ENCODE data around the gene PAK5. TPM values are rescaled to one million over a fixed set of nuclear protein-coding genes. Genes with fewer than 3 reads are reported as not detected.

The PAK5 gene
- polyA plus RNA-seq, 1 of the 3 experiments (the other 2 are of a cell fraction), result 0.03 TPM

DNA sequence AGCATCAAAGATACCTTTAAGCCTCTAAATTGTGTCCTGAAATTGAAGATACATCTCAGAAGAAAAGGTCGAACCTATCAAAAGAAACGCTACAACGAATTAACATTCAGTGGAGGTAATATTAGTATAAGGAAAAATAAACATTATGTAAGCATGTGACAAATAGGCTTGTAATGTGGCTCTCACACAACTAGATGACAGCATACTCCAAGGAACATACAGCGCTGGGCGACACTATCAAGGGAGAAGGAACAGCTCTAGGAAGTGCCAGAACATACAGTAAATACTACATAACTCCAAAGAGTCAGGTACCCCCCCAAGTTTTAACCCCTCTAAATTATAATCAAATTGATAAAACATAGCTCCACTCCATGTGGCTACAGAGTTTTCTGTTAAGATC is 220.9 kb downstream of the PAK5 start:
- Histone ChIP-seq H4K20me1 (ENCODE audit: insufficient read depth) (no peaks in the 10 kb centered on the region), H3K4me2 (no peak overlapping the region), H3K9me3 (no peaks in the 10 kb centered on the region), H3K27me3 (ENCODE audit: insufficient read depth) (no peaks in the 10 kb centered on the region), H3K27ac (ENCODE audit: low read depth in 2 of 2, low read length in 1 of 2) (no peak overlapping the region), H3K9ac (no peak overlapping the region), H3K4me1 (ENCODE audit: control insufficient read depth in 1 of 2, insufficient read depth in 2 of 2, low read depth in 1 of 2, low read length in 1 of 2) (peaks cover 0 to 8% of the 10 kb centered on the region in 2 experiments; a peak in 2 of 4 replicates), H3K36me3 (replicated peaks in 1 of 2; ENCODE audit: control insufficient read depth in 1 of 2, insufficient read depth in 2 of 2, low read length in 1 of 2) (no peaks in the 10 kb centered on the region), H3K9me2 (no peaks in the 10 kb centered on the region), H3F3A (replicated peaks; ENCODE audit: insufficient read depth) (no peaks in the 10 kb centered on the region), H2AFZ (ENCODE audit: low read depth) (no peak overlapping the region), H3K4me3 (ENCODE audit: low read depth in 2 of 2, low read length in 1 of 2) (no peak overlapping the region), H3K79me2 (ENCODE audit: insufficient read depth) (no peaks in the 10 kb centered on the region)
- TF ChIP-seq TEAD4 (IDR thresholded peaks at IDR 0.05; ENCODE audit: borderline replicate concordance, insufficient read depth) (no peak), SMC3 (IDR thresholded peaks at IDR 0.05; ENCODE audit: low read depth, low read length) (peak; percentile 70), RCOR1 (IDR thresholded peaks at IDR 0.05; ENCODE audit: low read length) (no peak), RAD21 (IDR thresholded peaks at IDR 0.05; ENCODE audit: low read length) (peak; percentile 91), ELF1 (IDR thresholded peaks at IDR 0.05) (no peak)
- TF ChIP-seq, protein P1, sequence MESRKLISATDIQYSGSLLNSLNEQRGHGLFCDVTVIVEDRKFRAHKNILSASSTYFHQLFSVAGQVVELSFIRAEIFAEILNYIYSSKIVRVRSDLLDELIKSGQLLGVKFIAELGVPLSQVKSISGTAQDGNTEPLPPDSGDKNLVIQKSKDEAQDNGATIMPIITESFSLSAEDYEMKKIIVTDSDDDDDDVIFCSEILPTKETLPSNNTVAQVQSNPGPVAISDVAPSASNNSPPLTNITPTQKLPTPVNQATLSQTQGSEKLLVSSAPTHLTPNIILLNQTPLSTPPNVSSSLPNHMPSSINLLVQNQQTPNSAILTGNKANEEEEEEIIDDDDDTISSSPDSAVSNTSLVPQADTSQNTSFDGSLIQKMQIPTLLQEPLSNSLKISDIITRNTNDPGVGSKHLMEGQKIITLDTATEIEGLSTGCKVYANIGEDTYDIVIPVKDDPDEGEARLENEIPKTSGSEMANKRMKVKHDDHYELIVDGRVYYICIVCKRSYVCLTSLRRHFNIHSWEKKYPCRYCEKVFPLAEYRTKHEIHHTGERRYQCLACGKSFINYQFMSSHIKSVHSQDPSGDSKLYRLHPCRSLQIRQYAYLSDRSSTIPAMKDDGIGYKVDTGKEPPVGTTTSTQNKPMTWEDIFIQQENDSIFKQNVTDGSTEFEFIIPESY (IDR thresholded peaks at IDR 0.05; ENCODE audit: borderline replicate concordance, low read depth), result no peak
- TF ChIP-seq, protein P2, sequence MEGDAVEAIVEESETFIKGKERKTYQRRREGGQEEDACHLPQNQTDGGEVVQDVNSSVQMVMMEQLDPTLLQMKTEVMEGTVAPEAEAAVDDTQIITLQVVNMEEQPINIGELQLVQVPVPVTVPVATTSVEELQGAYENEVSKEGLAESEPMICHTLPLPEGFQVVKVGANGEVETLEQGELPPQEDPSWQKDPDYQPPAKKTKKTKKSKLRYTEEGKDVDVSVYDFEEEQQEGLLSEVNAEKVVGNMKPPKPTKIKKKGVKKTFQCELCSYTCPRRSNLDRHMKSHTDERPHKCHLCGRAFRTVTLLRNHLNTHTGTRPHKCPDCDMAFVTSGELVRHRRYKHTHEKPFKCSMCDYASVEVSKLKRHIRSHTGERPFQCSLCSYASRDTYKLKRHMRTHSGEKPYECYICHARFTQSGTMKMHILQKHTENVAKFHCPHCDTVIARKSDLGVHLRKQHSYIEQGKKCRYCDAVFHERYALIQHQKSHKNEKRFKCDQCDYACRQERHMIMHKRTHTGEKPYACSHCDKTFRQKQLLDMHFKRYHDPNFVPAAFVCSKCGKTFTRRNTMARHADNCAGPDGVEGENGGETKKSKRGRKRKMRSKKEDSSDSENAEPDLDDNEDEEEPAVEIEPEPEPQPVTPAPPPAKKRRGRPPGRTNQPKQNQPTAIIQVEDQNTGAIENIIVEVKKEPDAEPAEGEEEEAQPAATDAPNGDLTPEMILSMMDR (IDR thresholded peaks at IDR 0.05), result peak; percentile 64
- DNase-seq, result peak; percentile 34
- POLR2A ChIA-PET, result no interaction called here
- WGBS (ENCODE audit: low lambda C conversion rate), result 68% methylated on average over 5 of the region's 5 CpGs
- CTCF ChIA-PET, result interaction anchor here (0.5 to 6.8 kb wide), 89 partner anchors 7 to 1934 kb away, joined by 3 to 113 read pairs (median 5); partner anchors contain the start of genes LAMP5 and PAK5

DNA sequence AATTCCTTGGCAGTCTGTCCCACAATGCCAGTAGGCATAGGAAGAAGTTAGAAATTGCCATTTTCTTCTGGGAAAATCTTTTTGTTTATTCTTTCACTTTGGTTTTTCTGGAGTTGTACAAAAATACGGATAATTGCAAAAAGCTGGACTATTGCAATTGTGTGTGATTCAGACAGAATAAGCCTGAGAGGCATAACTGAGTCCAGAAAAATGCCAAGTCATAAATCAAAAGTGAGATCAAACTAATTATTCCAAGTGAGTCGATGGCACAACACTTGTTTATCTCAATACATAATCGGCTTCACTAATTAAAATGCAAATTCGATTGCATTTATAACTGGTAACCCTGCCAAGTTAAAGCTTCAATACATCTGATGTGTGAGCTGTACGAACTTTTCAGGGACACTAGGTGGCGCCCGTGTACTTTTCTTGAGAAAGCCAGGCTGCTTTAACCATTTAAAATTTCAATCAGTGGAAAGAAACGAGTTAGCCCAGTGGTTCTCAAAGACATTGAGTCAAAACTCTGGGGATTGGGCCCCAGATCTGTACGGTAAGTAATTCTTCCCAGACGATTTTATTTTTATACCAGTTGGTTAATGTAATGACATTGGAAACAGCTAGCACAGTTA is 221.9 kb downstream of the PAK5 start:
- POLR2A ChIA-PET, result no interaction called here
- TF ChIP-seq RAD21 (IDR thresholded peaks at IDR 0.05; ENCODE audit: low read length) (peak; percentile 94), MEF2A (IDR thresholded peaks at IDR 0.05; ENCODE audit: borderline replicate concordance, low read depth) (no peak), RCOR1 (IDR thresholded peaks at IDR 0.05; ENCODE audit: low read length) (no peak), SIN3A (IDR thresholded peaks at IDR 0.05; ENCODE audit: borderline replicate concordance, low read depth, low read length) (no peak), FOSL2 (IDR thresholded peaks at IDR 0.05; ENCODE audit: borderline replicate concordance, low read depth) (no peak), FOXJ3 (CRISPR knock-in tag; IDR thresholded peaks at IDR 0.05) (no peak), SMC3 (IDR thresholded peaks at IDR 0.05; ENCODE audit: low read depth, low read length) (peak; percentile 70)
- TF ChIP-seq, protein P3, sequence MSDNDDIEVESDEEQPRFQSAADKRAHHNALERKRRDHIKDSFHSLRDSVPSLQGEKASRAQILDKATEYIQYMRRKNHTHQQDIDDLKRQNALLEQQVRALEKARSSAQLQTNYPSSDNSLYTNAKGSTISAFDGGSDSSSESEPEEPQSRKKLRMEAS (IDR thresholded peaks at IDR 0.05; ENCODE audit: low read depth), result no peak
- TF ChIP-seq, protein P1 (IDR thresholded peaks at IDR 0.05; ENCODE audit: borderline replicate concordance, low read depth), result no peak
- TF ChIP-seq, protein P4, sequence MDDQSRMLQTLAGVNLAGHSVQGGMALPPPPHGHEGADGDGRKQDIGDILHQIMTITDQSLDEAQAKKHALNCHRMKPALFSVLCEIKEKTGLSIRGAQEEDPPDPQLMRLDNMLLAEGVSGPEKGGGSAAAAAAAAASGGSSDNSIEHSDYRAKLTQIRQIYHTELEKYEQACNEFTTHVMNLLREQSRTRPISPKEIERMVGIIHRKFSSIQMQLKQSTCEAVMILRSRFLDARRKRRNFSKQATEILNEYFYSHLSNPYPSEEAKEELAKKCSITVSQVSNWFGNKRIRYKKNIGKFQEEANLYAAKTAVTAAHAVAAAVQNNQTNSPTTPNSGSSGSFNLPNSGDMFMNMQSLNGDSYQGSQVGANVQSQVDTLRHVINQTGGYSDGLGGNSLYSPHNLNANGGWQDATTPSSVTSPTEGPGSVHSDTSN (IDR thresholded peaks at IDR 0.05), result no peak
- TF ChIP-seq, protein P2 (IDR thresholded peaks at IDR 0.05), result peak; percentile 93
- peak; percentile 52 for DNase-seq

More for the DNA sequence above, 221.9 kb downstream of the PAK5 start:
- H3K79me2 ChIP-seq (ENCODE audit: insufficient read depth), result no peaks in the 10 kb centered on the region
- no peak overlapping the region for H3K27ac ChIP-seq (ENCODE audit: low read depth in 2 of 2, low read length in 1 of 2)
- WGBS (ENCODE audit: low lambda C conversion rate), result 2% methylated on average over 10 of the region's 10 CpGs
- no peaks in the 10 kb centered on the region for H3K27me3 ChIP-seq (ENCODE audit: insufficient read depth)
- H3K4me1 ChIP-seq (ENCODE audit: control insufficient read depth in 1 of 2, insufficient read depth in 2 of 2, low read depth in 1 of 2, low read length in 1 of 2), result peaks cover 0 to 8% of the 10 kb centered on the region in 2 experiments; a peak in 2 of 4 replicates
- no peaks in the 10 kb centered on the region for H3K36me3 ChIP-seq (replicated peaks in 1 of 2; ENCODE audit: control insufficient read depth in 1 of 2, insufficient read depth in 2 of 2, low read length in 1 of 2)
- no peak overlapping the region for H2AFZ ChIP-seq (ENCODE audit: low read depth)
- no peaks in the 10 kb centered on the region for H3K9me3 ChIP-seq
- H4K20me1 ChIP-seq (ENCODE audit: insufficient read depth), result no peaks in the 10 kb centered on the region
- CTCF ChIA-PET, result interaction anchor here (0.6 to 6.8 kb wide), 98 partner anchors 8 to 1935 kb away, joined by 3 to 113 read pairs (median 4); partner anchors contain the start of genes LAMP5 and PAK5
- H3K4me3 ChIP-seq (ENCODE audit: low read depth in 2 of 2, low read length in 1 of 2), result peak overlapping the region in 1 of 2 experiments; percentile 13; a peak in 1 of 4 replicates
- H3K9ac ChIP-seq, result no peak overlapping the region
- no peaks in the 10 kb centered on the region for H3F3A ChIP-seq (replicated peaks; ENCODE audit: insufficient read depth)
- no peaks in the 10 kb centered on the region for H3K9me2 ChIP-seq
- H3K4me2 ChIP-seq, result no peak overlapping the region

All from SK-N-SH (cell line).